Loucy (cell line): ENCODE results near the gene MYO7B.

Source experiments
- EZH2phosphoT487 ChIP-seq: fragments of 200-600 bp; IDR thresholded peaks from 2 replicates; pipeline ENCODE4 v1.6.1; 2018; ENCODE audit warnings: antibody characterized with exemption, mild to moderate bottlenecking, moderate library complexity, borderline replicate concordance
- TF ChIP-seq, protein P1 (sequence below): fragments of 200-600 bp; sonication (generic); conservative IDR thresholded peaks from 2 replicates; pipeline ENCODE4 v1.5.1; 2014; ENCODE audit warnings: mild to moderate bottlenecking, antibody characterized with exemption, low read length

DNA sequence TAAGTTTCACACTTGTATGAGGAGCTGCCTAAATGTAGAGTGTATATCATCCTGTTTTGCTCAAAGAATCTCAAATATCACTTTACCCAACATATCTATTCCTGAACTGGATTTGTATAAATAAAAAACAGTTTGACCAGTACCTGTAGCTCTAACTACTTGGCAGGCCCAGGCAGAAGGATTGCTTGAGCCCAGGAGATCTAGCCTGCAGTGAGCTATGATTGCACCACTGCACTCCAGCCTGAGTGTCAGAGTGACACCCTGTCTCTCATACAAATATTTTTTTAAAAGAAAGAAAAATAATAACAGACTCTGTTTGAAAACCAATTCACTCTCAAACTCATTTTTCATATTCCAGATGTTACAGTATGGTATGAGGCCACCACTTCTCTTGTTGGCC lies 147.6 kb downstream of the MYO7B start:
- TF ChIP-seq EZH2phosphoT487: no peak
- TF ChIP-seq, protein P1, sequence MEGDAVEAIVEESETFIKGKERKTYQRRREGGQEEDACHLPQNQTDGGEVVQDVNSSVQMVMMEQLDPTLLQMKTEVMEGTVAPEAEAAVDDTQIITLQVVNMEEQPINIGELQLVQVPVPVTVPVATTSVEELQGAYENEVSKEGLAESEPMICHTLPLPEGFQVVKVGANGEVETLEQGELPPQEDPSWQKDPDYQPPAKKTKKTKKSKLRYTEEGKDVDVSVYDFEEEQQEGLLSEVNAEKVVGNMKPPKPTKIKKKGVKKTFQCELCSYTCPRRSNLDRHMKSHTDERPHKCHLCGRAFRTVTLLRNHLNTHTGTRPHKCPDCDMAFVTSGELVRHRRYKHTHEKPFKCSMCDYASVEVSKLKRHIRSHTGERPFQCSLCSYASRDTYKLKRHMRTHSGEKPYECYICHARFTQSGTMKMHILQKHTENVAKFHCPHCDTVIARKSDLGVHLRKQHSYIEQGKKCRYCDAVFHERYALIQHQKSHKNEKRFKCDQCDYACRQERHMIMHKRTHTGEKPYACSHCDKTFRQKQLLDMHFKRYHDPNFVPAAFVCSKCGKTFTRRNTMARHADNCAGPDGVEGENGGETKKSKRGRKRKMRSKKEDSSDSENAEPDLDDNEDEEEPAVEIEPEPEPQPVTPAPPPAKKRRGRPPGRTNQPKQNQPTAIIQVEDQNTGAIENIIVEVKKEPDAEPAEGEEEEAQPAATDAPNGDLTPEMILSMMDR: no peak
